HepG2 (cell line): ENCODE results near the gene PIRT. TPM values are rescaled to one million over a fixed set of nuclear protein-coding genes. Genes with fewer than 3 reads are reported as not detected.

Source experiments
- ATF7-NPFF ChIP-seq: sonication (generic); formaldehyde crosslinking; IDR thresholded peaks from 2 replicates; pipeline ENCODE4 v1.8.1; 2023; ENCODE audit warnings: mild to moderate bottlenecking, low read depth, missing genetic modification reagents, moderate library complexity
- BRCA1 ChIP-seq: sonication (generic); formaldehyde crosslinking; IDR thresholded peaks from 2 replicates; pipeline ENCODE4 v1.4.0; 2020; ENCODE audit warnings: missing genetic modification reagents
- CEBPZ ChIP-seq: IDR thresholded peaks from 2 replicates; pipeline ENCODE4 v1.6.1; 2012; ENCODE audit warnings: low read length, improper control_type of control experiment
- DNMT3B ChIP-seq: conservative IDR thresholded peaks from 2 replicates; pipeline ENCODE4 v1.6.1; 2016; ENCODE audit warnings: missing biosample characterization, control low read depth
- PAWR ChIP-seq: sonication (generic); formaldehyde crosslinking; IDR thresholded peaks from 2 replicates; pipeline ENCODE4 v1.4.0; 2020; ENCODE audit warnings: missing genetic modification reagents, mild to moderate bottlenecking, borderline replicate concordance
- SMC3 ChIP-seq: IDR thresholded peaks from 2 replicates; pipeline ENCODE4 v1.6.1; 2011; ENCODE audit warnings: low read length, improper control_type of control experiment
- STAG1 ChIP-seq: sonication (generic); formaldehyde crosslinking; IDR thresholded peaks from 2 replicates; pipeline ENCODE4 v1.4.0; 2020; ENCODE audit warnings: missing genetic modification reagents
- ZBTB38 ChIP-seq: sonication (generic); formaldehyde crosslinking; IDR thresholded peaks from 2 replicates; pipeline ENCODE4 v1.5.1; 2020; ENCODE audit warnings: mild to moderate bottlenecking, missing genetic modification reagents
- ZMYM2 ChIP-seq: sonication (generic); formaldehyde crosslinking; IDR thresholded peaks from 2 replicates; pipeline ENCODE4 v1.8.0; 2022; ENCODE audit warnings: mild to moderate bottlenecking, missing genetic modification reagents
- ZNF567 ChIP-seq: sonication (generic); formaldehyde crosslinking; IDR thresholded peaks from 2 replicates; pipeline ENCODE4 v1.8.1; 2023; ENCODE audit warnings: mild to moderate bottlenecking, missing genetic modification reagents, borderline replicate concordance
- polyA plus RNA-seq, 8 experiments: library from polyadenylated mRNA; depleted of rRNA in 3 of 8; stranded (reverse) in 7 of 8; unstranded in 1 of 8; fragments of >200 nt; fragmentation: Illumina TruSeq in 4 of 8; extraction: Trizol in 4 of 8; gene quantifications; 2 replicates each; pipeline versions ENCODE4 v1.2.1 to v1.2.3, GENCODE V29; 2011 to 2016; ENCODE audit warnings: low read depth in 4 of 8, missing spikeins in 1 of 8, mixed read lengths in 1 of 8; ENCODE audit not compliant: insufficient read depth in 1 of 8
- total RNA-seq, 5 experiments: library from RNA; depleted of rRNA; stranded (reverse); fragments of >200 nt; fragmentation: Illumina TruSeq; extraction: Trizol; gene quantifications; 2 replicates each; pipeline ENCODE4 v1.2.3, GENCODE V29; 2016; ENCODE audit warnings: low read depth in 1 of 5
- TF ChIP-seq, protein P1 (sequence below): sonication (generic); formaldehyde crosslinking; IDR thresholded peaks from 2 replicates; pipeline ENCODE4 v1.4.0; 2020; ENCODE audit warnings: missing genetic modification reagents
- TF ChIP-seq, protein P2 (sequence below), 2 experiments: fragments of 450-650 bp in 1 of 2; sonication (generic) in 1 of 2; formaldehyde crosslinking in 1 of 2; IDR thresholded peaks; 2 replicates each; pipeline versions ENCODE4 v1.6.1 to v1.8.0; 2016 to 2022; ENCODE audit warnings: antibody characterized with exemption in 1 of 2, mild to moderate bottlenecking in 1 of 2, missing genetic modification reagents in 1 of 2

Gene PIRT
- total and polyA plus RNA-seq, 2 of the 13 experiments (the other 11 are each of a cell fraction or from before 2014, with no cell fraction given) = not detected

DNA sequence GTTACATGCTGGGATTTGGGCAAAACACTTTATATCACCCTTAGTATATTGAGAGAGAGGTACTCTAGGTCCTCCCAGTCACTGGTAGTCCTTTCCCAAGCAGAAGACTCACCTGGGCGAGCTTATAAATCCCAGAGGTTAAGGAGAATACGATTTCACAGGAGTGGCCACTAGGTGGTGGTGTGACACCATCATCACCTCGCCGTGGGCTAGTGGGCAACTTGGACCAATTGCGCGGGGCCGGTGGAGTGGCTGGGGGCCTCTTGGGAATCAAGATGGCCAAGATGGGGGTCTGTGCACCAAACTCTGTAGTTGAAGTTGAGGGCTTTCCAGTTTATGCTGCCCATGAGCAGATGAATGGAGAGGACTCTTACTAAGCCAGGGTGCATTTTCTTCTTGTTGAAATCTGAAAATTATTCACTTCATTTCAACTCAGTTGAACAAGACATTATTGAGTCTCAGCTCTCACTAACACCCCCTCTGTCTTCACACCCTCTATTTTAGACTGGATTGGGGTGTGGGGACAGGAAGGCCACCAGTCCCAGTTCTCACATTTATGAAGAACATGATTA is 38.2 kb upstream of the PIRT start (continued):
- TF ChIP-seq SMC3 (0 out of 2 replicates have a peak, but pooled peaks have one; percentile 29), ATF7-NPFF (CRISPR knock-in tag) (no peak), STAG1 (CRISPR knock-in tag) (peak; percentile 87), DNMT3B (CRISPR knock-in tag) (no peak), ZBTB38 (CRISPR knock-in tag) (no peak), PAWR (CRISPR knock-in tag) (no peak), BRCA1 (no peak), ZMYM2 (no peak), ZNF567 (CRISPR knock-in tag) (no peak), CEBPZ (no peak)
- TF ChIP-seq, protein P1, sequence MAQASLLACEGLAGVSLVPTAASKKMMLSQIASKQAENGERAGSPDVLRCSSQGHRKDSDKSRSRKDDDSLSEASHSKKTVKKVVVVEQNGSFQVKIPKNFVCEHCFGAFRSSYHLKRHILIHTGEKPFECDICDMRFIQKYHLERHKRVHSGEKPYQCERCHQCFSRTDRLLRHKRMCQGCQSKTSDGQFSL = no peak
- TF ChIP-seq, protein P2, sequence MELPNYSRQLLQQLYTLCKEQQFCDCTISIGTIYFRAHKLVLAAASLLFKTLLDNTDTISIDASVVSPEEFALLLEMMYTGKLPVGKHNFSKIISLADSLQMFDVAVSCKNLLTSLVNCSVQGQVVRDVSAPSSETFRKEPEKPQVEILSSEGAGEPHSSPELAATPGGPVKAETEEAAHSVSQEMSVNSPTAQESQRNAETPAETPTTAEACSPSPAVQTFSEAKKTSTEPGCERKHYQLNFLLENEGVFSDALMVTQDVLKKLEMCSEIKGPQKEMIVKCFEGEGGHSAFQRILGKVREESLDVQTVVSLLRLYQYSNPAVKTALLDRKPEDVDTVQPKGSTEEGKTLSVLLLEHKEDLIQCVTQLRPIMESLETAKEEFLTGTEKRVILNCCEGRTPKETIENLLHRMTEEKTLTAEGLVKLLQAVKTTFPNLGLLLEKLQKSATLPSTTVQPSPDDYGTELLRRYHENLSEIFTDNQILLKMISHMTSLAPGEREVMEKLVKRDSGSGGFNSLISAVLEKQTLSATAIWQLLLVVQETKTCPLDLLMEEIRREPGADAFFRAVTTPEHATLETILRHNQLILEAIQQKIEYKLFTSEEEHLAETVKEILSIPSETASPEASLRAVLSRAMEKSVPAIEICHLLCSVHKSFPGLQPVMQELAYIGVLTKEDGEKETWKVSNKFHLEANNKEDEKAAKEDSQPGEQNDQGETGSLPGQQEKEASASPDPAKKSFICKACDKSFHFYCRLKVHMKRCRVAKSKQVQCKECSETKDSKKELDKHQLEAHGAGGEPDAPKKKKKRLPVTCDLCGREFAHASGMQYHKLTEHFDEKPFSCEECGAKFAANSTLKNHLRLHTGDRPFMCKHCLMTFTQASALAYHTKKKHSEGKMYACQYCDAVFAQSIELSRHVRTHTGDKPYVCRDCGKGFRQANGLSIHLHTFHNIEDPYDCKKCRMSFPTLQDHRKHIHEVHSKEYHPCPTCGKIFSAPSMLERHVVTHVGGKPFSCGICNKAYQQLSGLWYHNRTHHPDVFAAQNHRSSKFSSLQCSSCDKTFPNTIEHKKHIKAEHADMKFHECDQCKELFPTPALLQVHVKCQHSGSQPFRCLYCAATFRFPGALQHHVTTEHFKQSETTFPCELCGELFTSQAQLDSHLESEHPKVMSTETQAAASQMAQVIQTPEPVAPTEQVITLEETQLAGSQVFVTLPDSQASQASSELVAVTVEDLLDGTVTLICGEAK (IDR thresholded peaks at IDR 0.05) = no peak
- TF ChIP-seq, protein P2 (CRISPR knock-in tag; IDR thresholded peaks at IDR 0.05) = no peak
